ENCODE data around the gene TRIP4. TPM values are rescaled to one million over a fixed set of nuclear protein-coding genes. Genes with fewer than 3 reads are reported as not detected.

TRIP4 gene
- polyA plus RNA-seq, 1 donor from 2014 or later: 20.8 TPM

DNA sequence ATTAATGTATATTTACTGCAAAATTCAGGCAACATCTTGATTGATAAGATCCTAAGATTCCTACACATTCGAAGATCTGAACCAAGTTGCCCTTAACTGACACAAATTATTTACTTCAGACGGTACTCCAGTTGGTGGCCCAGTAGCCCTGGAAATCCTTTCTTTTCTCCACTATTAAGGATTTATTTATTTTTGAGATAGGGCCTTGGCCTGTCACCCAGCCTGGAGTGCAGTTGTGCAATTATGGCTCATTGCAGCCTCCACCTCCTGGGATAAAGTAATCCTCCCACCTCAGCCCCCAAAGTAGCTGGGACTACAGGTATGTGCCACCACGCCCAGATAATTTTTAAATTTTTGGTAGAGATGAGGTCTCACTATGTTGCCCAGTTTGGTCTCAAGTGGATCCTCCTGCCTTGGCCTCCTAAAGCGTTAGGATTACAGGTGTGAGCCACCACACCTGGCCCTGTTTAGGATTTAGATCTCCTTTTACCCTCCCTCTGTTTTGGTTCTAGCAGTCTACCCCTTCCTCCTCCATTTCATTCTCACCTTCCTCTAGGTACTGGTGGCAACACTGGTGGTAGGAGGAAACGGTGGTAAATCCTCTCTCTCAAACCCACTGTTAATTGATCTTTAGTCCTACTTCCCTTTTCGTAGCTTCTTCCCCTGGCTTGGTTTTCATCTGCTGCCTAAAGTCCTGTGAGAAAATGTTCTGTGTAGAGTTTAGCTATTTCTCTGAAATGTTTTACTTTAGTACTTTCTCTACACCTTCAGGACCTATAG lies 60.1 kb downstream of the TRIP4 start:
- Histone ChIP-seq H3K27me3 (ENCODE audit: insufficient read depth, low read depth, low read length) (no peaks in the 10 kb centered on the region), H2AFZ (ENCODE audit: low read depth, low read length) (no peak overlapping the region), H3K9me2 (ENCODE audit: insufficient read depth, low read length) (no peaks in the 10 kb centered on the region), H3F3A (ENCODE audit: insufficient read depth, low read length, poor library complexity, severe bottlenecking) (no peaks in the 10 kb centered on the region), H3K9ac (ENCODE audit: low read length) (no peak overlapping the region), H3K9me3 (ENCODE audit: low read length) (no peaks in the 10 kb centered on the region), H3K36me3 (ENCODE audit: insufficient read depth, low read length) (no peaks in the 10 kb centered on the region), H3K4me3 (ENCODE audit: low read length) (no peak overlapping the region), H4K20me1 (ENCODE audit: insufficient read depth) (no peaks in the 10 kb centered on the region), H3K79me2 (replicated peaks; ENCODE audit: insufficient read depth, low read length) (no peaks in the 10 kb centered on the region), H3K4me2 (ENCODE audit: low read length) (no peak overlapping the region), H3K27ac (ENCODE audit: low read length) (no peak overlapping the region)
- no peak for TF ChIP-seq EZH2 (IDR thresholded peaks at IDR 0.05; ENCODE audit: borderline replicate concordance, insufficient read depth, low read length, poor library complexity, severe bottlenecking)
- TF ChIP-seq, protein P1, sequence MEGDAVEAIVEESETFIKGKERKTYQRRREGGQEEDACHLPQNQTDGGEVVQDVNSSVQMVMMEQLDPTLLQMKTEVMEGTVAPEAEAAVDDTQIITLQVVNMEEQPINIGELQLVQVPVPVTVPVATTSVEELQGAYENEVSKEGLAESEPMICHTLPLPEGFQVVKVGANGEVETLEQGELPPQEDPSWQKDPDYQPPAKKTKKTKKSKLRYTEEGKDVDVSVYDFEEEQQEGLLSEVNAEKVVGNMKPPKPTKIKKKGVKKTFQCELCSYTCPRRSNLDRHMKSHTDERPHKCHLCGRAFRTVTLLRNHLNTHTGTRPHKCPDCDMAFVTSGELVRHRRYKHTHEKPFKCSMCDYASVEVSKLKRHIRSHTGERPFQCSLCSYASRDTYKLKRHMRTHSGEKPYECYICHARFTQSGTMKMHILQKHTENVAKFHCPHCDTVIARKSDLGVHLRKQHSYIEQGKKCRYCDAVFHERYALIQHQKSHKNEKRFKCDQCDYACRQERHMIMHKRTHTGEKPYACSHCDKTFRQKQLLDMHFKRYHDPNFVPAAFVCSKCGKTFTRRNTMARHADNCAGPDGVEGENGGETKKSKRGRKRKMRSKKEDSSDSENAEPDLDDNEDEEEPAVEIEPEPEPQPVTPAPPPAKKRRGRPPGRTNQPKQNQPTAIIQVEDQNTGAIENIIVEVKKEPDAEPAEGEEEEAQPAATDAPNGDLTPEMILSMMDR (IDR thresholded peaks at IDR 0.05; ENCODE audit: poor library complexity, severe bottlenecking): no peak
- TF ChIP-seq, protein P2, sequence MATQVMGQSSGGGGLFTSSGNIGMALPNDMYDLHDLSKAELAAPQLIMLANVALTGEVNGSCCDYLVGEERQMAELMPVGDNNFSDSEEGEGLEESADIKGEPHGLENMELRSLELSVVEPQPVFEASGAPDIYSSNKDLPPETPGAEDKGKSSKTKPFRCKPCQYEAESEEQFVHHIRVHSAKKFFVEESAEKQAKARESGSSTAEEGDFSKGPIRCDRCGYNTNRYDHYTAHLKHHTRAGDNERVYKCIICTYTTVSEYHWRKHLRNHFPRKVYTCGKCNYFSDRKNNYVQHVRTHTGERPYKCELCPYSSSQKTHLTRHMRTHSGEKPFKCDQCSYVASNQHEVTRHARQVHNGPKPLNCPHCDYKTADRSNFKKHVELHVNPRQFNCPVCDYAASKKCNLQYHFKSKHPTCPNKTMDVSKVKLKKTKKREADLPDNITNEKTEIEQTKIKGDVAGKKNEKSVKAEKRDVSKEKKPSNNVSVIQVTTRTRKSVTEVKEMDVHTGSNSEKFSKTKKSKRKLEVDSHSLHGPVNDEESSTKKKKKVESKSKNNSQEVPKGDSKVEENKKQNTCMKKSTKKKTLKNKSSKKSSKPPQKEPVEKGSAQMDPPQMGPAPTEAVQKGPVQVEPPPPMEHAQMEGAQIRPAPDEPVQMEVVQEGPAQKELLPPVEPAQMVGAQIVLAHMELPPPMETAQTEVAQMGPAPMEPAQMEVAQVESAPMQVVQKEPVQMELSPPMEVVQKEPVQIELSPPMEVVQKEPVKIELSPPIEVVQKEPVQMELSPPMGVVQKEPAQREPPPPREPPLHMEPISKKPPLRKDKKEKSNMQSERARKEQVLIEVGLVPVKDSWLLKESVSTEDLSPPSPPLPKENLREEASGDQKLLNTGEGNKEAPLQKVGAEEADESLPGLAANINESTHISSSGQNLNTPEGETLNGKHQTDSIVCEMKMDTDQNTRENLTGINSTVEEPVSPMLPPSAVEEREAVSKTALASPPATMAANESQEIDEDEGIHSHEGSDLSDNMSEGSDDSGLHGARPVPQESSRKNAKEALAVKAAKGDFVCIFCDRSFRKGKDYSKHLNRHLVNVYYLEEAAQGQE (IDR thresholded peaks at IDR 0.05; ENCODE audit: borderline replicate concordance): no peak
- no peak for TF ChIP-seq TAF1 (IDR thresholded peaks at IDR 0.05; ENCODE audit: low read depth)
- no peak for TF ChIP-seq RAD21 (conservative IDR thresholded peaks at IDR 0.05)
- no peak for TF ChIP-seq POLR2AphosphoS5 (IDR thresholded peaks at IDR 0.05)
- TF ChIP-seq MXI1 (conservative IDR thresholded peaks at IDR 0.05; ENCODE audit: poor library complexity, severe bottlenecking): no peak

DNA sequence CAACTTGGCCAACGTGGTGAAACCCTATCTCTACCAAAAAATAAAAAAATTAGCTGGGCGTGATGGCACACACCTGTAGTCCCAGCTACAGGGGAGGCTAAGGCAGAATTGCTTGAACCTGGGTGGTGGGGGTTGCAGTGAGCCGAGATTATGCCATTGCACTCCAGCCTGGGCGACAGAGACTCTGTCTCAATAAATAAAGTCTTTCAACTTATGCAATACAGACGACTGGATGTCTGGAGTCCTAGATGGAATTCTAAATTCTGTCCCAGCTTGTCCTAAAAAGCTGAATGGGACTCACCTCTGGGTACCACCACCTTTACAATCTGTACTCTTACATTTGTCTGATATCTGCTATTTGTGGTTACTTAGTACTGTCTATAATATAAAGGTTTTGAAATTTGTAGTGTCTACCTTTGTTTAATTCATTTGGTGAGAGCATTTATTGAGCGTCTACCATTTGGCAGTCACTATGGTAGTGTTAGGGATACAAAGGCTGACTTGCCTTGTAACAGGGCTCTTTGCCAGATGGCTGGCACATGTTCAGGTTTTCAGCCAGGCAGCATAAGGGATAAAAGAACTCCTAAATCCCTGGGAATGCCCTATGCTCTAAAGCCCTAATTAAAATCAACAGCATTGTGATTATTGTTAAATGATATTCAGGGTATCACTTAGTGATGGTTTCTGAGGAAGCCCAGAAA lies 65.5 kb downstream of the TRIP4 start:
- TF ChIP-seq MXI1 (conservative IDR thresholded peaks at IDR 0.05; ENCODE audit: poor library complexity, severe bottlenecking) (no peak), RAD21 (conservative IDR thresholded peaks at IDR 0.05) (no peak), EZH2 (IDR thresholded peaks at IDR 0.05; ENCODE audit: borderline replicate concordance, insufficient read depth, low read length, poor library complexity, severe bottlenecking) (no peak), SMC3 (conservative IDR thresholded peaks at IDR 0.05; ENCODE audit: poor library complexity) (no peak), TAF1 (IDR thresholded peaks at IDR 0.05; ENCODE audit: low read depth) (no peak), EP300 (conservative IDR thresholded peaks at IDR 0.05; ENCODE audit: poor library complexity, severe bottlenecking) (no peak), POLR2AphosphoS5 (IDR thresholded peaks at IDR 0.05) (no peak)
- TF ChIP-seq, protein P2 (IDR thresholded peaks at IDR 0.05; ENCODE audit: borderline replicate concordance): no peak
- TF ChIP-seq, protein P1 (IDR thresholded peaks at IDR 0.05; ENCODE audit: poor library complexity, severe bottlenecking): no peak
- Histone ChIP-seq H3K79me2 (replicated peaks; ENCODE audit: insufficient read depth, low read length) (no peaks in the 10 kb centered on the region), H3K9me3 (ENCODE audit: low read length) (no peaks in the 10 kb centered on the region), H3K27ac (ENCODE audit: low read length) (no peak overlapping the region), H3K9me2 (ENCODE audit: insufficient read depth, low read length) (no peaks in the 10 kb centered on the region), H2AFZ (ENCODE audit: low read depth, low read length) (no peak overlapping the region), H3F3A (ENCODE audit: insufficient read depth, low read length, poor library complexity, severe bottlenecking) (peaks cover 3% of the 10 kb centered on the region), H3K27me3 (ENCODE audit: insufficient read depth, low read depth, low read length) (no peaks in the 10 kb centered on the region), H3K4me2 (ENCODE audit: low read length) (no peak overlapping the region), H4K20me1 (ENCODE audit: insufficient read depth) (no peaks in the 10 kb centered on the region), H3K36me3 (ENCODE audit: insufficient read depth, low read length) (no peaks in the 10 kb centered on the region), H3K4me3 (ENCODE audit: low read length) (no peak overlapping the region), H3K9ac (ENCODE audit: low read length) (no peak overlapping the region)
